Effector memory CD4-positive, alpha-beta T cell (primary cell): ENCODE data around the gene KIAA1217.

Source experiments
- DNase-seq, 3 donors: peaks; one replicate each; pipeline ENCODE4 v3.0.0-alpha.2; 2020
- H3K27ac ChIP-seq: 2 replicates; pipeline ENCODE4 v1.7.0; 2013; ENCODE audit warnings: mild to moderate bottlenecking, low read length, moderate library complexity; ENCODE audit not compliant: insufficient read depth, poor library complexity, severe bottlenecking
- H3K27me3 ChIP-seq: replicated peaks from 2 replicates; pipeline ENCODE4 v1.7.0; 2013; ENCODE audit warnings: mild to moderate bottlenecking, low read length; ENCODE audit not compliant: insufficient read depth, control insufficient read depth, poor library complexity, severe bottlenecking
- H3K36me3 ChIP-seq: 2 replicates; pipeline ENCODE4 v1.7.0; 2013; ENCODE audit warnings: mild to moderate bottlenecking, low read length, moderate library complexity; ENCODE audit not compliant: control insufficient read depth, insufficient read depth
- H3K4me1 ChIP-seq: 2 replicates; pipeline ENCODE4 v1.7.0; 2013; ENCODE audit warnings: low read length, mild to moderate bottlenecking; ENCODE audit not compliant: control insufficient read depth, insufficient read depth, poor library complexity, severe bottlenecking
- H3K4me3 ChIP-seq: 2 replicates; pipeline ENCODE4 v1.7.0; 2013; ENCODE audit warnings: low read length, low read depth, mild to moderate bottlenecking; ENCODE audit not compliant: insufficient read depth, poor library complexity, severe bottlenecking
- H3K9me3 ChIP-seq: 2 replicates; pipeline ENCODE4 v1.7.0; 2013; ENCODE audit warnings: mild to moderate bottlenecking, low read length, moderate library complexity; ENCODE audit not compliant: control insufficient read depth

KIAA1217 gene

GRCh38 chr10:24430591-24430990 is 221.7 kb downstream of the KIAA1217 start:
- Histone ChIP-seq H3K4me1 (no peaks in the 10 kb centered on the region), H3K4me3 (no peak overlapping the region), H3K9me3 (no peaks in the 10 kb centered on the region)

DNA sequence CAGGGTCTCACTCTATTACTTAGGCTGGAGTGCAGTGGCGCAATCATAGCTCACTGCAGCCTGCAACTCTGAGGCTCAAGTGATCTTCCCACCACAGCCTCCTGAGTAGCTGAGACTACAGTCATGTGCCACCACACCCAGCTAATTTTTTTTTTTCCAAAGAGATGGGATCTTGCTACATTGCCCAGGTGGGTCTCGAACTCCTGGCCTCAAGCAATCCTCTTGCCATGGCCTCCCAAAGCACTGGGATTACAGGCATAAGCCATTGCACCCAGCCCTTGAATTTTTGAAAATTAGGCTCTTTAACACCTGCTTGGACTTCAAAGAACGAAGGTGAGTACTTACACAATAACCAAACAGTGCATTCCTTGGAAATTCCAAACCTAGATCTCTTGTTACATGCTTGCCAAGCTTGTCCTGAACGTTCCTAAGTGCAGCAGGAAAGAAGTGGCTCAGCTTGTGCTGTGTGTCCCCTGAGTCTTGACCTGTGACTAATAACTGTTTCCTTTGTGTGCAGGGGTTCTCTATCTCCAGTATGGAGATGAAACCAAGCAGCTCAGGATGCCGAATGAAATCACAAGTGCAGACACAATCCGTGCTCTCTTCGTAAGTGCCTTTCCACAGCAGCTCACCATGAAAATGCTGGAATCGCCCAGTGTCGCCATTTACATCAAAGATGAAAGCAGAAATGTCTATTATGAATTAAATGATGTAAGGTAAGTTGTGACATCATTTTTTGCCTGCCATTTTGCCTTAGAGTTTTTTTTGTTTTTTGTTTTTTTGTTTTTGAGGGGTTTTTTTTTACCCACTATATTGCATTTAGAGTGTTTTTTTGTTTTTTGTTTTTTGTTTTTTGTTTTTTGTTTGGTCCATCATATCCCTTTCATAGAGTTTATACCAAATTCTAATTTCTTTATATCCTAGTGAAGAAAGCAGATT is 223.8 kb downstream of the KIAA1217 start:
- DNase-seq: no peak
- Histone ChIP-seq H3K27ac (no peak overlapping the region), H3K36me3 (no peaks in the 10 kb centered on the region), H3K4me1 (no peaks in the 10 kb centered on the region), H3K27me3 (no peaks in the 10 kb centered on the region), H3K9me3 (no peaks in the 10 kb centered on the region), H3K4me3 (no peak overlapping the region)

More at GRCh38 chr10:24430591-24430990, 221.7 kb downstream of the KIAA1217 start:
- Histone ChIP-seq H3K27me3 (no peaks in the 10 kb centered on the region), H3K36me3 (no peaks in the 10 kb centered on the region), H3K27ac (no peak overlapping the region)
- DNase-seq: no peak

DNA sequence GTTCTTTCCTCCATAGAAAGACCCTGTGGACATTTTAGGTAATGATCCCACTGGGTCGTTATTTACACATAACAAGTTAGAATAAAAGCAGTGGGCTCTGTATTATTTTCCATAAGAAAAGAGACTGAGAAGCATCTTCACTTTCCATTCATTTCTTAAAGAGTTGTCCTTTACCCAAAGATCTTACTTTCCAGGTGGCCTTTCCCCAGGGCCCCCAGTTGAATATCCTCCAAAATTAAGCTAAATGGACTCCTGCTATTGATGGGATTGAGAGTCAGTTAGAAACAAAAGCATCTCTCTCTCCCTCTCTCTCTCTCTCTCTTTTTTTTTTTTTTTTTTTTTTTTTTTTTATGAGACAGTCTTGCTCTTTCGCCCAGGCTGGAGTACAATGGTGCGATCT is 224.8 kb downstream of the KIAA1217 start:
- H3K4me3 ChIP-seq: no peak overlapping the region
- no peaks in the 10 kb centered on the region for H3K4me1 ChIP-seq
- no peaks in the 10 kb centered on the region for H3K36me3 ChIP-seq
- no peak overlapping the region for H3K27ac ChIP-seq
- no peaks in the 10 kb centered on the region for H3K9me3 ChIP-seq
- DNase-seq: no peak
- no peaks in the 10 kb centered on the region for H3K27me3 ChIP-seq

DNA sequence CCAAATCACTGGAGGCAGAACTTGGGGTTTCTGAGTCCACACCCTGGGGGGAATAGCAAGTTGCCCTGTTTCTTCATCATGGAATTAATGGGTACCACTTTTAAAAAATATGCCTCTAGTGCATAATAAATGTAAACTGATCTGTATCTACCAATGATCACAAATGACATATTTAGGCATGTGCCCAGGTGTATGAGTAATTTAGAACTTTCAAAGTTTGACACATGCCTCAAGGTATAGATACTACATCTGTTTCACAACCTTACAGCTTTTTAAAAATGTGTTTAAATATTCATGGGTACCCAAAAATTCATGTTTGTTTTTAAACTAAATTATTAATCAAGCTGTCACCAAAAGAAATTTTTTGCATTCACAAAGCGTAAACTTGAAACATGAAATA is 226.0 kb downstream of the KIAA1217 start:
- no peaks in the 10 kb centered on the region for H3K36me3 ChIP-seq
- H3K27me3 ChIP-seq: no peaks in the 10 kb centered on the region
- H3K9me3 ChIP-seq: no peaks in the 10 kb centered on the region
- DNase-seq: no peak
- H3K4me3 ChIP-seq: no peak overlapping the region
- H3K27ac ChIP-seq: no peak overlapping the region
- no peaks in the 10 kb centered on the region for H3K4me1 ChIP-seq

GRCh38 chr10:24435374-24435773 is 226.4 kb downstream of the KIAA1217 start:
- no peaks in the 10 kb centered on the region for H3K36me3 ChIP-seq
- no peak overlapping the region for H3K27ac ChIP-seq
- H3K4me3 ChIP-seq: no peak overlapping the region
- no peaks in the 10 kb centered on the region for H3K4me1 ChIP-seq
- H3K27me3 ChIP-seq: no peaks in the 10 kb centered on the region
- no peaks in the 10 kb centered on the region for H3K9me3 ChIP-seq
- no peak for DNase-seq

DNA sequence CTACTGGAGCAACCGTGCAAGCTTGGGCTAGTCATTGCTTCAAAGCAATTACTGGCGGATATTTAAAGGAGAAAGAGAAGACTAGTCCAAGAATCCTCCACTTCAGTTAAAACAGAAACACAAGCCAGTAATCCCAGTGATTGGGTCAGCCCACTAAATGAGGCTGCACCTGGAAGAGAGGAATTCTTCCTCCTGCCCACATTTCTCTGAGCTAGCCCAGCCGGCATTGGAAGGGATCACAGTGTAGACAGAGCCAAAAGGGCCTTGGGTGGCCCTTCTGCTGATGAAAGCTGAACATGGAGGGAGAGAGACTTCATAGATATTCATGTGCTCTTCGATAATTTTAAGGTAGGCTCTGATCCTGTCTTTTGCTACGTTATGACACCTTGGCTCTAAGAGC is 228.4 kb downstream of the KIAA1217 start:
- no peaks in the 10 kb centered on the region for H3K9me3 ChIP-seq
- no peak for DNase-seq
- H3K4me3 ChIP-seq: no peak overlapping the region
- H3K27me3 ChIP-seq: no peaks in the 10 kb centered on the region
- no peaks in the 10 kb centered on the region for H3K4me1 ChIP-seq
- H3K27ac ChIP-seq: no peak overlapping the region
- no peaks in the 10 kb centered on the region for H3K36me3 ChIP-seq

GRCh38 chr10:24438800-24439199 is 229.9 kb downstream of the KIAA1217 start:
- Histone ChIP-seq H3K9me3 (no peaks in the 10 kb centered on the region), H3K36me3 (no peaks in the 10 kb centered on the region), H3K27me3 (no peaks in the 10 kb centered on the region), H3K4me3 (no peak overlapping the region), H3K27ac (no peak overlapping the region), H3K4me1 (no peaks in the 10 kb centered on the region)
- no peak for DNase-seq

DNA sequence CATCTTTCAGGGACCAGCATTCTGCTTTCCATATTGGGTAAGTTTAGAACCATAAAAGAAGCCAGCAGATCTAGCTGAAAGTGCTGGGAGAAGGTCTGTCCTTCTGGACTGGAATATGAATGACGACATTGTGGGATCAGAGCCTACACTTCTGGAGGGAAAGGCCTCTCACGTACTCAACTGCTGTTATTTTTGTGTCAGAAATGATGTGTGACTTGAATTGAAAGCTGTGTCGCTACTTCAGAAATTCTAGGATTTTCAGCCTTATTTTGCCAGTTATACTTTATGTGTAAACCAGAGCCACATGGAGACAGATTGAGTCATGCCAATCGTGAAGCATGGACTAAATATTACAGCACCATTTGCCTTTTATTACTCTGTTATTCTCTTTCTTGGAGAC is 231.0 kb downstream of the KIAA1217 start:
- Histone ChIP-seq H3K27ac (no peak overlapping the region), H3K4me1 (no peaks in the 10 kb centered on the region), H3K27me3 (no peaks in the 10 kb centered on the region), H3K4me3 (no peak overlapping the region), H3K36me3 (no peaks in the 10 kb centered on the region), H3K9me3 (no peaks in the 10 kb centered on the region)
- DNase-seq: no peak

DNA sequence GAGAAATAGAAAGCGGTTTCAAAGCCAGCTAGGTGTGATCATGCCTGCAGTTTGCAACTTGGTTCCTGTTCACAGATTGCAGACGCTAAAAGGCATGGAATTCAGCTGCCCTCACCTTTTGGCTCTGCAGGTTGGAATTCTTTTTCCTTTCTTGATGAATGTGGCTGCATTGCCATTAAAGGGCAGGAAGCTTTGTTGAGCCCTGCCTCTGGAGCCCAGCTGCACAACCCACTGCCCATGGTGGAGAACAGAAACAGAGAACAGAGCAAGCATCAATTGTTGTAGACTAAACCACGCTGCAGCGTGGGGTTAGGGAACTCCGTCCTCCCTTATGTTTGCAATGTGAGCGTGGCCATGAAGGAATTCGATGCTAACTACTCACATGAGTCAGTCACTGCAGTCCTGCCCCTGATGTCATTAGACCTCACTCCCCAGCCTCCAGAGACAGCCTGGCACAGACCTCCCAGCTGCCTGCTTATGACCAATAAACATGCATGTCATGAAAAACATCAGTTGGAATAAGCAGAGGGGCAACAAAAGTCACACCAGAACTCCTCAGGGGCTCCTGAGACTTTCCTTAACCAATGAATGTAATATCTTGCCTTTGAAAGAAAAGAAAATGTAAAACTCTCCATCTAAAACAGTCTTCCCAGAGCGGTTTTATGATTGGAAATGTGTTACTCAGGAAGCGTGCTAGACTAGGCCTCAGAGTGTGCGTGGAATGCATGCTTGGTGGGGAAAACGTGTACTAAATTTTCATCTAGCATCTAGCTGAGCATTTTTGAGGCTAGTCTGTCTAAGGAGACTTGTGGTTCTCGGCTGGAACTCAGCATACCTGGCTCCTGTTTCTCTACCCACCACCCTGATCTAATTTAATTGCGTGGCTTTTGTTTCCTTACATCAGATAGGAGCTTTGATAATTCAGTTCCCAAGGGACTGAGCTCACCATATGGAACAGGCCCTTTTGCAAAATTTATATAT is 232.2 kb downstream of the KIAA1217 start:
- Histone ChIP-seq H3K4me3 (no peak overlapping the region), H3K36me3 (no peaks in the 10 kb centered on the region), H3K27me3 (no peaks in the 10 kb centered on the region), H3K4me1 (no peaks in the 10 kb centered on the region), H3K9me3 (no peaks in the 10 kb centered on the region), H3K27ac (no peak overlapping the region)
- DNase-seq: no peak

GRCh38 chr10:24442234-24442633 is 233.3 kb downstream of the KIAA1217 start:
- no peak for DNase-seq
- Histone ChIP-seq H3K9me3 (no peaks in the 10 kb centered on the region), H3K27ac (no peak overlapping the region), H3K27me3 (no peaks in the 10 kb centered on the region), H3K36me3 (no peaks in the 10 kb centered on the region), H3K4me3 (no peak overlapping the region), H3K4me1 (no peaks in the 10 kb centered on the region)
